NCI-H2227 (cell line): ENCODE results near the gene GALNT11.
"Not testable (repeated sequence)": the region's sequence is repeated elsewhere in the genome, so short reads cannot be mapped to it uniquely, and the experiment has no call there.

Experiments used
- DNase-seq: peaks from one replicate; lab custom pipeline; 2025; ENCODE audit not compliant: unreplicated experiment; lab: John Stamatoyannopoulos, UW

The GALNT11 gene

DNA sequence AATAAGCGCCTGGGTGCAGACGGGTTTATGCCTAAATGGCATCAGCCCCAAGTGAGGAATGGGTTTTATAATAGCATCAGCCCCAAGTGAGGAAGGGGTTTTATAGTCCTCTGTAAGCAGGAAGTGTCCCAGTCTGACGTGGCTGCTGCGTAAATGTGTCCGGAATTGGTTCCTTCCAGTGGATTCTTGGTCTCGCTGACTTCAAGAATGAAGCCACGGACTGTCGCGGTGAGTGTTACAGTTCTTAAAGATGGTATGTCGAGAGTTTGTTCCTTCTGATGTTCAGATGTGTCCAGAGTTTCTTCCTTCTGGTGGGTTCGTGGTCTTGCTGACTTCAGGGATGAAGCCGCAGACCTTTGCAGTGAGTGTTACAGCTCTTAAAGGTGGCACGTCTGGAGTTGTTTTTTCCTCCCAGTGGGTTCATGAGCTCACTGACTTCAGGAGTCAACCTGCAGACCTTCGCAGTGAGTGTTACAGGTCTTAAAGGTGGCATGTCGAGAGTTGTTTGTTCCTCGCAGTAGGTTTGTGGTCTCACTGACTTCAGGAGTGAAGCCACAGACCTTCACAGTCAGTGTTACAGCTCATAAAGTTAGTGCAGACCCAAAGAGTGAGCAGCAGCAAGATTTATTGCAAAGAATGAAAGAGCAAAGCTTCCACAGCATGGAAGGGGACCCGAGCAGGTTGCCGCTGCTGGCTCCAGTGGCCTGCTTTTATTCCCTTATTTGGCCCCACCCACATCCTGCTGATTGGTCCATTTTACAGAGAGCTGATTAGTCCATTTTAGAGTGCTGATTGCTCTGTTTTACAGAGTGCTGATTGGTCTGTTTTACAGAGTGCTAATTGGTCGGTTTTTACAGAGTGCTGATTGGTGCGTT lies 2.3 kb downstream of the GALNT11 start:
- not testable (repeated sequence) for DNase-seq

DNA sequence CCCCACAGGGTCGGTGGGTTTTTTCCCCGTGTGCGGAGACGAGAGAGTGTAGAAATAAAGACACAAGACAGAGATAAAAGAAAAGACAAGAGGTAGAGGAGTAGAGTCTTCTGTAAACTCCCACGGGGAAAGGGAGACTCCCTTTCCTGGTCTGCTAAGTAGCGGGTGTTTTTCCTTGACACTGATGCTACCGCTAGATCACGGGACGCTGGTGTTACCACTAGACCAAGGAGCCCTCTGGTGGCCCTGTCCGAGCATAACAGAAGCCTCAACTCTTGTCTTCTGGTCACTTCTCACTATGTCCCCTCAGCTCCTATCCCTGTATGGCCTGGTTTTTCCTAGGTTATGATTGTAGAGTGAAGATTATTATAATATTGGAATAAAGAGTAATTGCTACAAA lies 4.6 kb downstream of the GALNT11 start:
- not testable (repeated sequence) for DNase-seq

- not testable (repeated sequence) for DNase-seq
Observed at GRCh38 chr7:152030639-152031038, 5.2 kb downstream of the GALNT11 start.

- DNase-seq: no peak
Observed at GRCh38 chr7:152035817-152036216, 10.3 kb downstream of the GALNT11 start.

DNA sequence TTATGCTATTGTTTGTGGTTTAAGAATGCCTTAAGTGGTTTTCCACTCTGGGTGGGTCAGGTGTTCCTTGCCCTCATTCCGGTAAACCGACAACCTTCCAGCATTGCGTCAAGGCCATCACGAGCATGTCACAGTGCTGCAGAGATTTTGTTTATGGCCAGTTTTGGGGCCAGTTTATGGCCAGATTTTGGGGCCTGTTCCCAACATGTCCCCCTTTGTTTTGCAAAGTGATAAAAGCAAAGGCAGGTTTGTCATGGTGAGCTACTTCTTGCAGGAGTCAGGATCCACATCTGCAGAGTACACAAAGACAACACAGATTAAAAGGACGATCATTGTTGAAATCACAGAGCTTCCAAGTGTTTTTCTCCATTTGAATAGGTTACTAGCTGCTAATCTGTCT lies 12.9 kb downstream of the GALNT11 start:
- DNase-seq: not testable (repeated sequence)

DNA sequence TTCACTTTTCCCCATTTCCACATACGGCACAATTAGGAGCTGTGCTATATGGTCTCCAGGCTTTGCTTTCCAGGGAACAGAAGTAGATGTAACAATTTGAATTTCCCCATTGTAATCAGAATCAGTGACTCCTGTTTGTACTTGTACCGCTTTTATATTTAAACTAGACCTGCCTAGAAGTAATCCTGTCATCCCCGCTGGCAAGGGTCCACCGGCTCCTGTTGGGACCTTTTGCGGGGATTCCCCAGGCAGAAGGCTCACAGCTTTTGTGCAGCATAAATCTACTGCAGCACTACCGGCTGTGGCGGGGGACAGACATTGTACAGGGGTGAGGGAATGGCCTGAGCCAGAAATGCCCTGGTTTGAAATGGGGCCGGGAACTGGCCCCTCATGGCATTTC lies 17.6 kb downstream of the GALNT11 start:
- DNase-seq: not testable (repeated sequence)

- DNase-seq: not testable (repeated sequence)
Observed at GRCh38 chr7:152044909-152045308, 19.4 kb downstream of the GALNT11 start.

GRCh38 chr7:152046531-152046930 lies 21.1 kb downstream of the GALNT11 start:
- DNase-seq: no peak

DNA sequence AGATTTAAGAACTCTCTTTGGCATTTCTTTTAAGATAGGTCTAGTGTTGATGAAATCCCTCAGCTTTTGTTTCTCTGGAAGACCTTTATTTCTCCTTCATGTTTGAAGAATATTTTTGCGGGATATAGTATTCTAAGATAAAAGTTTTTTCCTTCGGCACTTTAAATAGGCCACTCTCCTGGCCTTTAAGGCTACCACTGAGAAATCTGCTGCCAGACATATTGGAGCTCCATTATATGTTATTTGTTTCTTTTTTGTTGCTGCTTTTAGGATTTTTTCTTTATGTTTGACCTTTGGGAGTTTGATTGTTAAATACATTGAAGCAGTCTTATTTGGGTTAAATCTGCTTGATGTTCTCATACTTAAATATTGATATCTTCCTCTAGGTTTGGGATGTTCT lies 22.6 kb downstream of the GALNT11 start:
- DNase-seq: no peak

GRCh38 chr7:152050547-152050971 lies 25.1 kb downstream of the GALNT11 start:
- no peak for DNase-seq

DNA sequence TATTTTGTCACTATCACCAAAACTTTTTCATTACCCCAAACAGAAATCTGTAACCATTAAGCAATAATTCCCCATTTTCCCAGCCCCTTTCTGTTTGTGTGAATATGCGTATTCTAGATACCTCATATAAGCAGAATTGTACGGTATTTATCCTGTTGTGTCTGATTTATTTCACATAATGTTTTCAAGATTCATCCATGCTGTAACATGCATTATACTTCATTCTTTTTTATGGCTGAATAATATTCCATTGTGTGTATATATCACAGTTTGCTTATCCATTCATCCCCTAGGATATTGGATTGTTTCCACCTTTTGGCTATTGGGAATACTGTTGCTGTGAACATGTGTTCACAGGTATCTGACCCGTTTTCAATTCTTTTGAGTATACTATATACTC lies 26.5 kb downstream of the GALNT11 start:
- no peak for DNase-seq

GRCh38 chr7:152052771-152053170 lies 27.3 kb downstream of the GALNT11 start:
- no peak for DNase-seq

GRCh38 chr7:152054367-152055230 lies 29.1 kb downstream of the GALNT11 start:
- no peak for DNase-seq

- no peak for DNase-seq
Observed at GRCh38 chr7:152056621-152057274, 31.3 kb downstream of the GALNT11 start.

GRCh38 chr7:152059311-152059710 lies 33.8 kb downstream of the GALNT11 start:
- no peak for DNase-seq

DNA sequence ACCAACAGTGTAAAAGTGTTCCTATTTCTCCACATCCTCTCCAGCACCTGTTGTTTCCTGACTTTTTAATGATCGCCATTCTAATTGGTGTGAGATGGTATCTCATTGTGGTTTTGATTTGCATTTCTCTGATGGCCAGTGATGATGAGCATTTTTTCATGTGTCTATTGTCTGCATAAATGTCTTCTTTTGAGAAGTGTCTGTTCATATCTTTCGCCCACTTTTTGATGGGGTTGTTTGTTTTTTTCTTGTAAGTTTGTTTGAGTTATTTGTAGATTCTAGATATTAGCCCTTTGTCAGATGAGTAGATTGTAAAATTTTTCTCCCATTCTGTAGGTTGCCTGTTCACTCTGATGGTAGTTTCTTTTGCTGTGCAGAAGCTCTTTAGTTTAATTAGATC lies 35.6 kb downstream of the GALNT11 start:
- not testable (repeated sequence) for DNase-seq

GRCh38 chr7:152063192-152063591 lies 37.7 kb downstream of the GALNT11 start:
- DNase-seq: not testable (repeated sequence)

- not testable (repeated sequence) for DNase-seq
Observed at GRCh38 chr7:152063821-152064220, 38.3 kb downstream of the GALNT11 start.

DNA sequence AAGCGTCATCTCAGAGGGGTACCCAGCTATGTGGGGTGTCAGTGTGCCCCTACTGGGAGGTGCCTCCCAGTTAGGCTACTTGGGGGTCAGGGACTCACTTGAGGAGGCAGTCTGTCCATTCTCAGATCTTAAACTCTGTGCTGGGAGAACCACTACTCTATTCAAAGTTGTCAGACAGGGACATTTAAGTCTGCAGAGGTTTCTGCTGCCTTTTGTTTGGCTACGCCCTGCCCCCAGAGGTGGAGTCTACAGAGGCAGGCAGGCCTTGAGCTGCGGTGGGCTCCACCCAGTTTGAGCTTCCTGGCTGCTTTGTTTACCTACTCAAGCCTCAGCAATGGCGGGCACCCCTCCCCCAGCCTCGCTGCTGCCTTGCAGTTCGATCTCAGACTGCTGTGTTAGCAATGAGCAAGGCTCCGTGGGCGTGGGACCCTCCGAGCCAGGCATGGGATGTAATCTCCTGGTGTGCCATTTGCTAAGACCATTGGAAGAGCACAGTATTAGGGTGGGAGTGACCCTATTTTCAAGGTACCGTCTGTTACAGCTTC lies 40.4 kb downstream of the GALNT11 start:
- not testable (repeated sequence) for DNase-seq

DNA sequence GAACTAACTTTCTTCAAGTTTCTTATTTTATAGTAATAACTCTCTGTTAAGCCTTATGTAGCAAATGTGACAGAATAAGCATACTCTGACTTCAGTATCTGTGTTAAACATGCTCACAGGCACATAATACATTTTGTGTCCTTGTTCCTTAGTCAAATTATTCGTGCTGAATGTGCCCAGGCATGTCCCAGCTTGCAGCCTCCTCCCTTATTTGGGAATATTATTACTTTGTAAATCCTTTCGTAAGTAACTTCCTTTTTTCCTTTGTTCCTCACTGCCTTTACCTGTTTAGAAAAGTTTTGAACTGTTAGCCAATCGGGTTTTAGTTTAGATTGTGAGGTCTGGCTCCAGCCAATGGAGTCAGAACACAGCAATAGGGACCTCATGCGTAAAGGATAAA lies 46.9 kb downstream of the GALNT11 start:
- DNase-seq: no peak

- no peak for DNase-seq
Observed at GRCh38 chr7:152073352-152073751, 47.9 kb downstream of the GALNT11 start.
